HEK293 (cell line): ENCODE measurements around the gene MAP3K20.

ENCODE experiments used
- MEIS1 ChIP-seq: sonication (generic); formaldehyde crosslinking; IDR thresholded peaks from 2 replicates; pipeline ENCODE4 v1.8.1; 2022; ENCODE audit warnings: missing genetic modification reagents, mild to moderate bottlenecking, borderline replicate concordance
- PBX3 ChIP-seq: sonication (generic); formaldehyde crosslinking; IDR thresholded peaks from 2 replicates; pipeline ENCODE4 v1.8.1; 2022; ENCODE audit warnings: mild to moderate bottlenecking, moderate library complexity, missing genetic modification reagents
- SCRT2 ChIP-seq: fragments of 450-650 bp; formaldehyde crosslinking; IDR thresholded peaks from 2 replicates; pipeline ENCODE4 v1.5.1; 2016; ENCODE audit warnings: missing biosample characterization, missing genetic modification characterization
- ZFP37 ChIP-seq: fragments of 450-650 bp; formaldehyde crosslinking; IDR thresholded peaks from 2 replicates; pipeline ENCODE4 v1.5.1; 2016; ENCODE audit warnings: missing biosample characterization, missing genetic modification characterization
- ZNF121 ChIP-seq: fragments of 450-650 bp; formaldehyde crosslinking; IDR thresholded peaks from 2 replicates; pipeline ENCODE4 v1.5.1; 2016; ENCODE audit warnings: missing biosample characterization, missing genetic modification characterization
- ZNF155 ChIP-seq: fragments of 450-650 bp; formaldehyde crosslinking; IDR thresholded peaks from 2 replicates; pipeline ENCODE4 v1.5.1; 2016; ENCODE audit warnings: missing biosample characterization, missing genetic modification characterization
- ZNF521 ChIP-seq: fragments of 450-650 bp; formaldehyde crosslinking; IDR thresholded peaks from 2 replicates; pipeline ENCODE4 v1.5.1; 2017; ENCODE audit warnings: missing biosample characterization, mild to moderate bottlenecking, missing genetic modification characterization
- ZNF629 ChIP-seq: fragments of 450-650 bp; formaldehyde crosslinking; IDR thresholded peaks from 2 replicates; pipeline ENCODE4 v1.5.1; 2017; ENCODE audit warnings: missing biosample characterization, missing genetic modification characterization
- ZNF768 ChIP-seq: fragments of 450-650 bp; formaldehyde crosslinking; IDR thresholded peaks from 2 replicates; pipeline ENCODE4 v1.5.1; 2018; ENCODE audit warnings: missing biosample characterization, mild to moderate bottlenecking, missing genetic modification characterization
- ZNF777 ChIP-seq: fragments of 450-650 bp; formaldehyde crosslinking; IDR thresholded peaks from 2 replicates; pipeline ENCODE4 v1.5.1; 2017; ENCODE audit warnings: missing biosample characterization, missing genetic modification characterization, borderline replicate concordance
- TF ChIP-seq, protein P1 (sequence below): fragments of 450-650 bp; formaldehyde crosslinking; IDR thresholded peaks from 2 replicates; pipeline ENCODE4 v1.5.1; 2016; ENCODE audit warnings: missing biosample characterization, missing genetic modification characterization

DNA sequence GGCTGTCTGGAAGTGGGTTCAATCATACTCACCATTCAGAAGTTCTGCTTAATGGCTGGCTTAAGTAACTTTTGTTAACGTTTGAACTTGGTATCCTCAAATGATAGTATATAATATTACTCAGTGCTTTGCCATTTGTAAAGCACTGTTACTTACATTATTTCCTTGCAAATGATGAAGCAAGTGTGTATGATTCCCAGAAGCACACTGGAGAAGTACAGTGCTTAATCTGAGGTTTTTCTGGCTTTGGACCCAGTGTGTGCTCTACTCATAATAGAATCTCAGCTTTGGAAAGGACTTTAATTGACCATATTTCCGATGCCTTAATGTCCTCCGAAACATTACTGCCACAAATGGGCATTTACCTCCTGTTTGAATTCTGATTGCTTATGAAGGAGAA is 63.3 kb downstream of the MAP3K20 start:
- TF ChIP-seq ZNF121 (tag by site-specific recombination) = no peak
- no peak for TF ChIP-seq ZNF777 (tag by site-specific recombination)
- TF ChIP-seq ZNF629 (tag by site-specific recombination) = no peak
- TF ChIP-seq, protein P1, sequence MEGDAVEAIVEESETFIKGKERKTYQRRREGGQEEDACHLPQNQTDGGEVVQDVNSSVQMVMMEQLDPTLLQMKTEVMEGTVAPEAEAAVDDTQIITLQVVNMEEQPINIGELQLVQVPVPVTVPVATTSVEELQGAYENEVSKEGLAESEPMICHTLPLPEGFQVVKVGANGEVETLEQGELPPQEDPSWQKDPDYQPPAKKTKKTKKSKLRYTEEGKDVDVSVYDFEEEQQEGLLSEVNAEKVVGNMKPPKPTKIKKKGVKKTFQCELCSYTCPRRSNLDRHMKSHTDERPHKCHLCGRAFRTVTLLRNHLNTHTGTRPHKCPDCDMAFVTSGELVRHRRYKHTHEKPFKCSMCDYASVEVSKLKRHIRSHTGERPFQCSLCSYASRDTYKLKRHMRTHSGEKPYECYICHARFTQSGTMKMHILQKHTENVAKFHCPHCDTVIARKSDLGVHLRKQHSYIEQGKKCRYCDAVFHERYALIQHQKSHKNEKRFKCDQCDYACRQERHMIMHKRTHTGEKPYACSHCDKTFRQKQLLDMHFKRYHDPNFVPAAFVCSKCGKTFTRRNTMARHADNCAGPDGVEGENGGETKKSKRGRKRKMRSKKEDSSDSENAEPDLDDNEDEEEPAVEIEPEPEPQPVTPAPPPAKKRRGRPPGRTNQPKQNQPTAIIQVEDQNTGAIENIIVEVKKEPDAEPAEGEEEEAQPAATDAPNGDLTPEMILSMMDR = no peak
- TF ChIP-seq MEIS1 (CRISPR knock-in tag) = no peak
- no peak for TF ChIP-seq ZNF768 (tag by site-specific recombination)
- no peak for TF ChIP-seq ZNF521 (tag by site-specific recombination)
- TF ChIP-seq ZNF155 = no peak
- no peak for TF ChIP-seq ZFP37
- no peak for TF ChIP-seq SCRT2 (tag by site-specific recombination)
- no peak for TF ChIP-seq PBX3 (CRISPR knock-in tag)
